CD14-positive monocyte (primary cell): ENCODE data around the gene FAT1. TPM values are rescaled to one million over a fixed set of nuclear protein-coding genes. Genes with fewer than 3 reads are reported as not detected.

ENCODE experiments used
- DNase-seq, 3 donors: peaks; one replicate each; pipeline ENCODE4 v3.0.0-alpha.2; 2011 to 2022
- H2AFZ ChIP-seq: 2 replicates; pipeline ENCODE4 v1.6.0; 2012; ENCODE audit warnings: mild to moderate bottlenecking, low read depth, low read length, inconsistent platforms; ENCODE audit not compliant: insufficient read depth, poor library complexity, severe bottlenecking
- H3K27ac ChIP-seq, 2 donors: 1 replicate in 1 of 2; 2 replicates in 1 of 2; pipeline ENCODE4 v1.5.1; 2012 to 2013; ENCODE audit warnings: low read length in 2 of 2, control low read depth in 1 of 2, inconsistent platforms in 1 of 2, low read depth in 1 of 2, mild to moderate bottlenecking in 1 of 2
- H3K27me3 ChIP-seq, 2 donors: one replicate each; pipeline versions ENCODE4 v1.6.0 to v1.6.1; 2011 to 2013; ENCODE audit warnings: low read length in 2 of 2; ENCODE audit not compliant: control insufficient read depth in 2 of 2, insufficient read depth in 2 of 2
- H3K36me3 ChIP-seq, 2 donors: replicated peaks in 1 of 2; 1 replicate in 1 of 2; 2 replicates in 1 of 2; pipeline versions ENCODE4 v1.5.1 to v1.6.1; 2012 to 2013; ENCODE audit warnings: low read length in 2 of 2, control low read depth in 1 of 2, inconsistent platforms in 1 of 2, mild to moderate bottlenecking in 1 of 2; ENCODE audit not compliant: insufficient read depth in 2 of 2, control insufficient read depth in 1 of 2
- H3K4me1 ChIP-seq, 2 donors: 1 replicate in 1 of 2; 2 replicates in 1 of 2; pipeline versions ENCODE4 v1.5.1 to v1.6.1; 2012 to 2013; ENCODE audit warnings: low read length in 2 of 2, control low read depth in 1 of 2, inconsistent platforms in 1 of 2, mild to moderate bottlenecking in 1 of 2, moderate library complexity in 1 of 2; ENCODE audit not compliant: insufficient read depth in 2 of 2, control insufficient read depth in 1 of 2
- H3K4me2 ChIP-seq: replicated peaks from 2 replicates; pipeline ENCODE3; 2012; ENCODE audit warnings: low read length, moderate library complexity, mild to moderate bottlenecking; ENCODE audit not compliant: poor library complexity, severe bottlenecking; ENCODE audit errors: extremely low read depth
- H3K4me3 ChIP-seq, 3 experiments: fragments of 200-600 bp in 1 of 3; sonication (generic) in 1 of 3; replicated peaks in 1 of 3; 1 replicate in 2 of 3; 2 replicates in 1 of 3; pipeline ENCODE4 v1.5.1; 2011 to 2013; ENCODE audit warnings: low read length in 3 of 3, mild to moderate bottlenecking in 3 of 3, control low read depth in 2 of 3, low read depth in 2 of 3, inconsistent platforms in 1 of 3, moderate library complexity in 1 of 3
- H3K79me2 ChIP-seq: 2 replicates; pipeline ENCODE4 v1.6.0; 2012; ENCODE audit warnings: mild to moderate bottlenecking, control low read depth, inconsistent platforms, low read length, moderate library complexity; ENCODE audit not compliant: insufficient read depth
- H3K9ac ChIP-seq: 2 replicates; pipeline ENCODE4 v1.6.0; 2017; ENCODE audit warnings: low read length, mild to moderate bottlenecking; ENCODE audit not compliant: insufficient read depth, poor library complexity, severe bottlenecking
- H3K9me3 ChIP-seq, 2 donors: replicated peaks in 1 of 2; 1 replicate in 1 of 2; 2 replicates in 1 of 2; pipeline versions ENCODE4 v1.5.1 to v1.6.1; 2012 to 2013; ENCODE audit warnings: low read length in 2 of 2, control low read depth in 1 of 2; ENCODE audit not compliant: control insufficient read depth in 1 of 2, insufficient read depth in 1 of 2
- H4K20me1 ChIP-seq: 2 replicates; pipeline ENCODE4 v1.6.0; 2012; ENCODE audit warnings: mild to moderate bottlenecking, low read length, control low read depth, moderate library complexity; ENCODE audit not compliant: insufficient read depth
- H3K27ac Mint-ChIP-seq, 7 donors: one replicate each; pipeline ENCODE4 v1.8.0; 2020; ENCODE audit warnings: mild to moderate bottlenecking in 7 of 7, mixed read lengths in 7 of 7, moderate library complexity in 6 of 7, inconsistent platforms in 2 of 7
- H3K27me3 Mint-ChIP-seq, 3 donors: one replicate each; pipeline ENCODE4 v1.8.0; 2021 to 2022; ENCODE audit warnings: low read depth in 3 of 3, mild to moderate bottlenecking in 3 of 3, mixed read lengths in 3 of 3, moderate library complexity in 3 of 3, inconsistent platforms in 1 of 3
- H3K36me3 Mint-ChIP-seq, 2 donors: one replicate each; pipeline ENCODE4 v1.8.0; 2020; ENCODE audit warnings: mixed read lengths in 2 of 2, inconsistent platforms in 1 of 2, mild to moderate bottlenecking in 1 of 2
- H3K4me1 Mint-ChIP-seq: one replicate; pipeline ENCODE4 v1.8.0; 2020; ENCODE audit warnings: mild to moderate bottlenecking, mixed read lengths
- H3K4me3 Mint-ChIP-seq, 2 donors: one replicate each; pipeline ENCODE4 v1.8.0; 2020; ENCODE audit warnings: mild to moderate bottlenecking in 2 of 2, mixed read lengths in 2 of 2, moderate library complexity in 1 of 2
- H3K9me3 Mint-ChIP-seq, 7 donors: one replicate each; pipeline ENCODE4 v1.8.0; 2020 to 2022; ENCODE audit warnings: mixed read lengths in 7 of 7, mild to moderate bottlenecking in 6 of 7, moderate library complexity in 6 of 7, inconsistent platforms in 2 of 7
- CTCF ChIP-seq: fragments of 200-600 bp; IDR thresholded peaks from one replicate; pipeline ENCODE4 v1.8.0; 2022; ENCODE audit warnings: antibody characterized with exemption, mild to moderate bottlenecking
- WGBS: methylation state at CpG from one replicate; pipeline ENCODE4 v1.1.5; 2013; ENCODE audit warnings: missing lambda C conversion rate; ENCODE audit not compliant: insufficient coverage; 5-methylcytosine and 5-hydroxymethylcytosine counted together
- intact Hi-C, 2 donors: fragments of 100-400 bp; cut with micrococcal nuclease; formaldehyde crosslinking; loops; one replicate each; pipeline versions ENCODE4 v1.15.0 to v1.15.1; 2023
- polyA plus RNA-seq, 3 donors: library from polyadenylated mRNA; depleted of rRNA in 1 of 3; unstranded in 2 of 3; stranded (reverse) in 1 of 3; fragments of 300-500 nt in 2 of 3; fragments of >200 nt in 1 of 3; fragmentation: Illumina TruSeq in 2 of 3; gene quantifications; 1 replicate in 2 of 3; 2 replicates in 1 of 3; pipeline ENCODE4 v1.2.3, GENCODE V29; 2012 to 2021

Gene FAT1
- polyA plus RNA-seq, 3 donors, result not detected

GRCh38 chr4:186644311-186644638, 79.4 kb downstream of the FAT1 start:
- peaks cover 0 to 3% (median 0%) of the 10 kb centered on the region in 3 donors for H3K27me3 Mint-ChIP-seq
- no peak overlapping the region for H3K27ac Mint-ChIP-seq
- TF ChIP-seq CTCF, result no peak
- Histone ChIP-seq H3K36me3 (no peaks in the 10 kb centered on the region), H4K20me1 (no peaks in the 10 kb centered on the region), H3K4me3 (no peak overlapping the region), H3K27me3 (no peaks in the 10 kb centered on the region), H3K79me2 (no peaks in the 10 kb centered on the region), H3K9ac (no peak overlapping the region), H3K9me3 (no peaks in the 10 kb centered on the region), H3K27ac (no peak overlapping the region), H3K4me1 (no peaks in the 10 kb centered on the region), H3K4me2 (no peak overlapping the region), H2AFZ (no peak overlapping the region)
- H3K4me3 Mint-ChIP-seq, result no peak overlapping the region
- H3K9me3 Mint-ChIP-seq, result peaks cover 0 to 7% (median 0%) of the 10 kb centered on the region in 7 donors
- DNase-seq, result no peak
- no CpG with 5 or more reads among the region's 2 CpGs for WGBS
- intact Hi-C loops, result no loop called here
- H3K4me1 Mint-ChIP-seq, result no peaks in the 10 kb centered on the region
- H3K36me3 Mint-ChIP-seq, result no peaks in the 10 kb centered on the region

GRCh38 chr4:186643501-186644310, 80.0 kb downstream of the FAT1 start:
- peaks cover 0 to 3% (median 0%) of the 10 kb centered on the region in 3 donors for H3K27me3 Mint-ChIP-seq
- H3K4me1 ChIP-seq, result no peaks in the 10 kb centered on the region
- no peak overlapping the region for H3K4me3 ChIP-seq
- no peaks in the 10 kb centered on the region for H3K36me3 ChIP-seq
- intact Hi-C loops, result no loop called here
- H3K27ac ChIP-seq, result no peak overlapping the region
- no peaks in the 10 kb centered on the region for H3K27me3 ChIP-seq
- no peaks in the 10 kb centered on the region for H3K9me3 ChIP-seq
- no peaks in the 10 kb centered on the region for H3K36me3 Mint-ChIP-seq
- DNase-seq, result no peak
- 92% methylated on average over 4 of the region's 14 CpGs for WGBS
- no peak overlapping the region for H3K9ac ChIP-seq
- H3K27ac Mint-ChIP-seq, result no peak overlapping the region
- H3K4me2 ChIP-seq, result no peak overlapping the region
- no peaks in the 10 kb centered on the region for H4K20me1 ChIP-seq
- H3K9me3 Mint-ChIP-seq, result peaks cover 0 to 7% (median 0%) of the 10 kb centered on the region in 7 donors
- no peaks in the 10 kb centered on the region for H3K4me1 Mint-ChIP-seq
- no peak for TF ChIP-seq CTCF
- no peaks in the 10 kb centered on the region for H3K79me2 ChIP-seq
- H2AFZ ChIP-seq, result no peak overlapping the region
- no peak overlapping the region for H3K4me3 Mint-ChIP-seq
